Measurements from ENCODE around the gene HIP1.
"Not testable (repeated sequence)": the region's sequence is repeated elsewhere in the genome, so short reads cannot be mapped to it uniquely, and the experiment has no call there.

Gene HIP1

GRCh38 chr7:75738604-75738974 lies at the start of gene HIP1:
Gene HIP1 (minus strand): TSS chr7:75738941. CDS start chr7:75738920, 21 bp downstream.
- DNase-seq = no peak

GRCh38 chr7:75788154-75788847 lies 49.6 kb upstream of the HIP1 start:
- not testable (repeated sequence) for DNase-seq

GRCh38 chr7:75783058-75783457 lies 44.3 kb upstream of the HIP1 start:
- not testable (repeated sequence) for DNase-seq

GRCh38 chr7:75780647-75781273 lies 42.0 kb upstream of the HIP1 start:
- DNase-seq = not testable (repeated sequence)

GRCh38 chr7:75779516-75779915 lies 40.8 kb upstream of the HIP1 start:
- not testable (repeated sequence) for DNase-seq

- not testable (repeated sequence) for DNase-seq
Observed at GRCh38 chr7:75779035-75779434, 40.3 kb upstream of the HIP1 start.

- no peak for DNase-seq
Observed at GRCh38 chr7:75776295-75776971, 37.7 kb upstream of the HIP1 start.

GRCh38 chr7:75773958-75774357 lies 35.2 kb upstream of the HIP1 start:
- not testable (repeated sequence) for DNase-seq

- no peak for DNase-seq
Observed at GRCh38 chr7:75772081-75773077, 33.6 kb upstream of the HIP1 start, which contains the start of gene CCL26. Gene CCL26 (minus strand): TSS chr7:75772211. CDS start chr7:75772176, 35 bp downstream.

GRCh38 chr7:75771224-75771623 lies 32.5 kb upstream of the HIP1 start:
- DNase-seq = no peak

GRCh38 chr7:75762350-75762917 lies 23.7 kb upstream of the HIP1 start:
- DNase-seq = no peak

- DNase-seq = not testable (repeated sequence)
Observed at GRCh38 chr7:75761801-75762200, 23.1 kb upstream of the HIP1 start.

- DNase-seq = no peak
Observed at GRCh38 chr7:75758491-75758890, 19.8 kb upstream of the HIP1 start.

- no peak for DNase-seq
Observed at GRCh38 chr7:75757860-75758259, 19.1 kb upstream of the HIP1 start.

GRCh38 chr7:75756991-75757676 lies 18.4 kb upstream of the HIP1 start:
- DNase-seq = no peak

- DNase-seq = no peak
Observed at GRCh38 chr7:75756206-75756990, 17.7 kb upstream of the HIP1 start.

- no peak for DNase-seq
Observed at GRCh38 chr7:75743455-75743859, 4.7 kb upstream of the HIP1 start.

- DNase-seq = no peak
Observed at GRCh38 chr7:75740846-75741497, 2.2 kb upstream of the HIP1 start.

- DNase-seq = no peak
Observed at GRCh38 chr7:75739796-75740672, 1.3 kb upstream of the HIP1 start.
